T-helper 2 cell treated with Interferon-gamma antibody and Interleukin-4, amounts not matched to agents 100 ng/mL and 5 ng/mL, for 36 hours (primary cell): ENCODE results near the gene VSIG10L2. TPM values are rescaled to one million over a fixed set of nuclear protein-coding genes. Genes with fewer than 3 reads are reported as not detected.

Experiments
- intact Hi-C: fragments of 100-400 bp; cut with micrococcal nuclease; formaldehyde crosslinking; loops from one replicate; pipeline ENCODE4 v1.15.1; 2023
- total RNA-seq: library from RNA; stranded (reverse); gene quantifications from 2 replicates; pipeline ENCODE4 v1.2.3, GENCODE V29; 2022

The VSIG10L2 gene
- total RNA-seq, 1 donor from 2014 or later: not detected

- intact Hi-C loops: no loop called here
Measured at GRCh38 chr11:125946712-125947418, 1.0 kb downstream of the VSIG10L2 start.

GRCh38 chr11:125947419-125948277 is 1.8 kb downstream of the VSIG10L2 start:
- intact Hi-C loops: no loop called here

- intact Hi-C loops: no loop called here
Measured at GRCh38 chr11:125948278-125949051, 2.6 kb downstream of the VSIG10L2 start.

- intact Hi-C loops: no loop called here
Measured at GRCh38 chr11:125949271-125950177, 3.7 kb downstream of the VSIG10L2 start.

- intact Hi-C loops: no loop called here
Measured at GRCh38 chr11:125950178-125950490, 4.3 kb downstream of the VSIG10L2 start.

GRCh38 chr11:125950696-125951651 is 5.1 kb downstream of the VSIG10L2 start:
- intact Hi-C loops: no loop called here

- intact Hi-C loops: no loop called here
Measured at GRCh38 chr11:125951731-125952130, 5.9 kb downstream of the VSIG10L2 start.

GRCh38 chr11:125952559-125952958 is 6.7 kb downstream of the VSIG10L2 start:
- intact Hi-C loops: no loop called here

GRCh38 chr11:125952973-125953372 is 7.1 kb downstream of the VSIG10L2 start:
- intact Hi-C loops: no loop called here

GRCh38 chr11:125953401-125953935 is 7.6 kb downstream of the VSIG10L2 start:
- intact Hi-C loops: no loop called here

GRCh38 chr11:125954123-125954944 is 8.5 kb downstream of the VSIG10L2 start:
- intact Hi-C loops: no loop called here

GRCh38 chr11:125954945-125955640 is 9.2 kb downstream of the VSIG10L2 start:
- intact Hi-C loops: no loop called here

GRCh38 chr11:125955856-125956255 is 10.0 kb downstream of the VSIG10L2 start:
- intact Hi-C loops: no loop called here

GRCh38 chr11:125956391-125957134 is 10.7 kb downstream of the VSIG10L2 start:
- intact Hi-C loops: no loop called here

- intact Hi-C loops: no loop called here
Measured at GRCh38 chr11:125957618-125958332, 11.9 kb downstream of the VSIG10L2 start.

- intact Hi-C loops: no loop called here
Measured at GRCh38 chr11:125958872-125959400, 13.1 kb downstream of the VSIG10L2 start.
